HG03342 (cell line): Measurements from ENCODE around the gene FNDC1.

Source experiments
- ATAC-seq: cut with Tn5 transposase; IDR thresholded peaks from one replicate; pipeline ENCODE4 v1.9.1; 2021; ENCODE audit warnings: mild to moderate bottlenecking, moderate library complexity; ENCODE audit not compliant: unreplicated experiment

Gene FNDC1

DNA sequence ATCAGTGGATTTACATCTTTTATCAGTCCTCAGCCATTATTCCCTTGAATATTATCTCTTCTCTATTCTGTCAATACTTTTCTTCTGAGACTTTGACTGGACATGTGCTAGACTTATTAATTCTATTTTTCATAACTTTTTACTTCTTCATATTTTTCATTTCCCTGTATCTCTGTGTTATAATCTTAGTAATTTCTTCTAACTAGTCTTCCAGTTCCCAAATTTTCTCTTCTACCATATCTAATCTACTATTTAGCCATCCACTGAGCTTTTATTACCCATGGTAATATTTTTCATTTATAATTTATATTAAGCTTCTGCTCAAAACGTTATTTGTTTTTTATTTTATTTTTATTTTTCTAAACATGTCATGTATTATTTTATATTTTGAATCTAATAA, 13.1 kb upstream of the FNDC1 start:
- ATAC-seq, result no peak

- no peak for ATAC-seq
These were observed 11.8 kb upstream of the FNDC1 start for GRCh38 chr6:159157431-159157830.

DNA sequence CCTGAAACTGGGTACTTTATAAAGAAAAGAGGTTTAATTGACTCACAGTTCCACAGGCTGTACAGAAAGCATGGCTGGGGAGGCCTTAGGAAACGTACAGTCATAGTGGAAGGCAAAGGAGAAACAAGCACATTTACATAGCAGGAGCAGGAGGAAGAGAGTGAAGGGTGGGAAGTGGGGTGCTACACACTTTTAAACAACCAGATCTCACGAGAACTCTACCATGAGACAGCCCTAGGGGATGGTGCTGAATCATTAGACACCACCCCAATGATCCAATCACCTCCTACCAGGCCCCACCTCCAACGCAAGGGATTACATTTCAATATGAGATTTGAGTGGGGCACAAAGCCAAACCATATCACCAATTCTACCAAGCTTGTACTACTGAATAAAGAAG, 7.4 kb upstream of the FNDC1 start:
- no peak for ATAC-seq

DNA sequence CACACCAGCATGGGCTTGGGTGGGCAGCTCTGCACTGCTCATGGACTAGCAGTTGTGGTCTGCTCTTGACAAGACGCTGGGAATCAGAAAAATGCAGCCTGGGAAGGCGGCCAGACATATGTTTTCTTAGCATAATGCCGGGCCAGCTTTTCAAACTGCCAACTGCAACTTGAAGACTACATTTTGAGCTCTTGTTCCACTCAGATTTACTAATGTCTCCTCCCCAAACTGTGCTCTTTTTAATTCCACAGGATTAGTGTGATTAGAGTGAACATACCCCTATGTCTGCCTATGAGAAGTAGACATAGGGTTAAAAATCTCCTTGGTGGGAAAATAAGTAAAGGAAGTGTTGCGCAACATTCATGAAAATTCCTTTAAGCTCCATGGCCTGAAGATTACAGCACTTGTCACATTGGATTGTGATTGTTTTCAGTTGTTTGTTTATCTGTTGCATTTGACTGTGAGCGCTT, 5.3 kb upstream of the FNDC1 start:
- no peak for ATAC-seq

DNA sequence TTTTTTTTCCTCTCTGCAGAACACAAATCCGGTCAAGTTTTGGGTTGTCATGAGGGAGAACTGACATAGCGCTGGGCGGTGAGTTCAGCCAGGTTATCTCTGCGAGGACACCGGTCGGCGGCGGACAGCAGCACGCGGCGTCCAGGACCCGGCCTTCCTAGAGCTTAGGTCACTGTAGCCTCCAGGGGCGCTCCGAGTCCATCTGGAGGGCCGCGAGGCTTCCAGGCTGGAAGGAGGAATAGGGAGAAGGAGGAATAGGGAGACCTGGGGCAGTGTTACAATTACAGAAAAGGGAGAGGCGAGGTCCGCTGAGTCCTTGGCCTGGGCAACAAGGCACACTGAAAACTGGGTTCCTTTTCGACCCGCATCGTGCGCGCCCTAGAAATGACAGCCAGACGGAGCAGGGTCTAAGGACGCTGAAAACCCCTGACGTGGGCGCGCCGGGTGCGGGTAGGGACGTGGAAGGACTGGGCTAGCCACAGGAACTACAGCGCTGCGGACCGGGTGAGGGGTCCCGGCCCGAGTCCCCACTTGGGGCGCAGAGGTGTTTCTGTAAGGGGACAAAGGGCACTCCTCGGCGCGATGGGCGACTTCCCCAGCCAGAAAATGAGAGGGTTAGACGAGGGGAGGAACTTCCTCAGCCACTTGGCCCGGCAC, 536 bp upstream of the FNDC1 start:
- ATAC-seq, result no peak

DNA sequence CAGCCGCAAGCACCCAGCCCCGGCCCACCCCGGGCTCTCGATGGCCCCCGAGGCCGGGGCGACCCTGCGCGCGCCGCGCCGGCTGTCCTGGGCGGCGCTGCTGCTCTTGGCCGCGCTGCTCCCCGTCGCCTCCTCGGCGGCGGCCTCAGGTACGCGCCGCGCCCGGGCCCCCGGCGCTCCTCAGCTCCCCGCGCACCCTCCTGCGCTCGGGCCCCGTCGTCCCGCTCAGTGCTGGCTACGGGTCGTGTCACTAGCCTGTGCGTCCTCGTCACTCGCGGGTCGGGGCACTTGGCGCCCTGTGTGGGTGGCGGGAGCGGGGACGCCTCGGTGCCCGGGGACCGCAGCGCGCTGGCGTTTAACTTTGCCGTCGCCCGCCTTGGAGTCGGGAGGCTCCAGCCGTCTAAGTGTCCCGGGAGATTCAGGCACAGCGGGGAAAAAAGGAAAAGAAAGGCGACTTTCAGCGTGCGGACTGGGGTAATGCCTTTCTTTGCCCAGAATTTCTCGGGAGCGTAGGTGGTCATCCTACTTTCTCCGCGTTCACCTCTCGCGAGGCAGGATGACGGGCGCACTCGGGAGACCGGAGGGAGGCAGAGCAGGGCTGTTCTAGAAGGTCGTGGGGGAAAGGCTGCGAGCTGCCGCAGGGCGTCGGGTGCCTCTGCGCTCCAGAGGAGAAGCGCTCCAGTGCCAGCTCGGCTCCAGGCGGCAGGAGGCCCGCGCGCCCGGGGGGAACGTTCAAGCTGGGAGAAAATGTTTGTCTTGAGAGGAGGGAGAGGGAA, 545 bp downstream of the FNDC1 start:
- ATAC-seq, result peak; percentile 25

DNA sequence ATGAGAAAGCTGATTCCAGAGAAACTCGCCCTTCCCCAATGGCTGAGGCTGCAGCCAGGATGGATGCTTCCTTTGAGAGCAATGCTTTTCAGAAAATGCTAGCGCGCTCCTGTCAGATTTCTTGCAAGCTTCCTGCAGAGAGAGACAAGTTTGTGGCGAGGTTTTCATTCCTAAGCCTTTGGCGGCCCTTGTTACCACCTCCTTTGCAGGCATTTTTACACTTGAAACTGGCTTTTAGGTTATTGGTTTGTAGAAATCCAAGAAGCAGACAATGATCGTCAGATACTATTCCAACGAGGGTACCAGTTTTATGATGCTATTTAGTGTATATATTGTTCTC, 1.1 kb downstream of the FNDC1 start:
- ATAC-seq, result no peak

DNA sequence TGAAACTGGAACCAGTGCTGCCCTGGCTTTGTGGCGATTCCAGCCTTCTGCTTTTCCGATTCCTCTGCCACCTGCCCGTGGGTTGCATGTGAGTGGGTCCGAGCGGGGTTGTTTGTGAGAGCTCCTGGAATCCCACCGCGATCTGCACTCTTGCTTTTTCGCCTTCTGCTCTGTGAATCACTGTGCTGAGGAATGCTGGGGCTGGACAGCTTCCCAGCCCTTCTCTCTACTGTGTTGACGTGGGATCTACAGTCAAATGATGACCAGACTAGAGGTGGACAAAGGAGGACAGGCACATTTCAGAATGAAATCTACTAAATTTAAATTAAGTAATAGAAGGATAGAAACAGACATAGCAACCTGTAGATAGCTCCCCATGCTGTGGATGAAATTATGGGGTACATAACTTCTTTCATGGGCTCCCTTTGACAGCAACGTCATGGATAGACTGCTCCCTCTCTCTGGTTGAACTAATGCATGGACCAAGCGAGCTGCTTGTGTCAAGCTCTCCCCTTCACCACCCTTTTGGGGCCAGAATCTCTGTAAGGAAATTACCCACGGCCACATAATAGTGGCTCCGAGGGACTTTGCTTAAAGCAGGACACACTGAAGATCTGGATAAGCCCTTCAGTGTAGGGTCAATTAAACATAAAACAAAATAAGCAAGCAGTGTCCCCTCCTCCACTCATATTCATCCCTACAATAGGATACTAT, 2.0 kb downstream of the FNDC1 start:
- ATAC-seq, result no peak

GRCh38 chr6:159172091-159172491, 2.9 kb downstream of the FNDC1 start:
- no peak for ATAC-seq

DNA sequence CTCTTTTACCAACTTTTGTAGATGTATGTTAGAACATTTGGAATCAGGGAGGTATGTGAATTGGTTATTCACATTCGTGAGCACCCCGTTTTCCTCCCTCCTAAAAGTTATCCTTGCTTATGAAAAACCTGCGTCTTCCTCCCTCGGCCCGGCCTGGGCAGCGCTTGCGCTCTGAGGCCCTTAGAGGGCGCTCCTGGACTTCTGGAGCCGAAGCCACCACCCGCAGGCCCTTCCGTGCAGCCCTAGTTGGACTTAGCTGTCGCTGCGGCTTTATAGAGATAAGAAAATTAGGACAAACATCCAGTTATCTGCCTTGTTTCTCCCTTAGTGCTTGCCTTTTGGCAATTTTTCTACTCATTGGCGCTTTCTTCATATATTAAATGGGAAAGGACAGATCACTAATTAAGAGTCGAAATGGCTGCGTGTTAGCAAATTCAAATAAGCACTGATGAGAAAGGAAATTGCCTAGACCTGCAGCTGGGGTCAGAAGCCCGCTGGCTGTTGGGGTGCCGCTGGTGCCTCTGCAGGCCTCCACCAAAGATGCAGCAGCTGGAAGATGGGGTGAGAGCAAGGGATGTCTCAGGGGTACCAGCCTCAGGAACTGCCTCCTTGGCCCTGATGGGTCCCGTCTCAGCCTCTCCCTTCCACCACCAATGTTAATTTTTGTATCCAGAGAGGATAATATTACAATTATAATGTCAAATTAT, 5.2 kb downstream of the FNDC1 start:
- ATAC-seq, result peak; percentile 71

- ATAC-seq, result no peak
These were observed 7.7 kb downstream of the FNDC1 start for GRCh38 chr6:159176913-159177312.

DNA sequence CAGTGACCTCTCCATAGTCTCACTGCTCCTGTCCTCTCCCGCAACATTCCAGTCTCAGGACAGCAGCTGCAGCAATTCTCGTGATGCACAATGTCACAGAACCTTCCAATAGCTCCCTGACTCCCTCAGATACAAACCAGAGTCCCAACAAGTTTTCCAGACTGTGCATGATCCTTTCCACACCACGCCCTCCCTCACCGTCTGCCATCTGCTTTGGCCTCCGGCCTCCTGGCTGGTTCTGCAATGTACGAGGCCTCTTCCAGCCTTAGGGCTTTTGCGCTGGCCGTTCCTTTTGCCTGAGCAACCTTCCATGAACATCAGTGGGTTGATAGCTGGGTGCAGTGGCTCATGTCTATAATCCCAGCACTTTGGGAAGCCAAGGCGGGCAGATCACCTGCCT, 9.6 kb downstream of the FNDC1 start:
- no peak for ATAC-seq

- ATAC-seq, result no peak
These were observed 10.8 kb downstream of the FNDC1 start for GRCh38 chr6:159180001-159180400.

DNA sequence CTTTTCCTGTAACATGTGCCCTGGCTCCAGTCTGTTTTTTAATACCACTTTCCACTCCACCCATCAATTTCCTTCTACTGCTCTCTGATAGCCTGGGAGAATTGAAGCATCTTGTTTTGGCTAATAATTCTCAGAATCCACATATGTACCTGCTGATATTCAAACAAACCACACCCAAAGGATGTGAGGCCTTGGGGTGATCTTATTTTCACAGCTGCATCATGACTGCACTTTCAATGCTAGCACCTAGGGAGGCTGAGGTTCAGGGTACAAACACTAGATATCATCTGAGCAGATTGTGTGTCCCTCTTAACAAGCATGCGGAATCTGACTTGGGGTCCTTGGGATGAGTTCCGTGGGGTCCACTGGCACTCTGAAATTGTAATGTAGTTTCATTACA, 12.7 kb downstream of the FNDC1 start:
- no peak for ATAC-seq

GRCh38 chr6:159184559-159184958, 15.4 kb downstream of the FNDC1 start:
- ATAC-seq, result no peak

DNA sequence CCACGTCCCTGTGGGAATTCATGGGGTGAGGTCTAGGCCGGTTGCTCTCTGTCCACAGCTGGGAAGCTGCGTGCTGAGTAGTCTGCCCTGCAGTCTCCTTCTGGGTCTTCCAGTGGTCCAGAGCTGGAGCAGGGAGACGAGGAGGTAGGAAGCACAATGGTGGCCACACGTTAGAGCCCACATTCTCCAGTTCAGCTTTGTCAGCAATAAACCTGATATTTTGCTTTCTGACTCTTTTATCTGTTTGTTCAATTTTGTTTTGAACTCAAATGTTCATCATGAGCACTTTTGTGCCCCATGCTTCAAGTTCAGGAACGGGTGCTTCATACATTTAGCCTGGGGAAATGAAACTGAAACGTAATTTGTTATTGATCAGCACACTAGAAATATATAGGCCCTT, 21.3 kb downstream of the FNDC1 start:
- no peak for ATAC-seq

DNA sequence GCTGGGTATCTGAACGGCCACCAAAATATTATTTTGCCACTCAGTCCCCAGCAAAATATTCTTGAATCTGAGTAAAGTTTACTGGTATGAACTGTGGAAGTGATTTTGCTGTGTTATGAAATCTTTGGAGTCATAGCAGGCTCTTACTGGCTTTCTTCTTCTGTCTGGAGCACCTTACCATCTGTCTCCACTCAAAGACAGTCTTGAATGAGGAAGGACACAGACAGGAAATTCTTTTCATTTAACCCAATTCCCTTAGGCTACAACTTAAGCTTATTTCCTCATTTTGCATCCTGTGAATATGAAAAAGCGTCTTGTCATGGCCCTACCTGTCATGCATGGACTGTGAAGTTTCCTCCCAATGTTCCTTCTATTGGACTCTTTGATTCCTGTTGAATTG, 24.7 kb downstream of the FNDC1 start:
- no peak for ATAC-seq

- ATAC-seq, result no peak
These were observed 25.2 kb downstream of the FNDC1 start for GRCh38 chr6:159194421-159194820.

DNA sequence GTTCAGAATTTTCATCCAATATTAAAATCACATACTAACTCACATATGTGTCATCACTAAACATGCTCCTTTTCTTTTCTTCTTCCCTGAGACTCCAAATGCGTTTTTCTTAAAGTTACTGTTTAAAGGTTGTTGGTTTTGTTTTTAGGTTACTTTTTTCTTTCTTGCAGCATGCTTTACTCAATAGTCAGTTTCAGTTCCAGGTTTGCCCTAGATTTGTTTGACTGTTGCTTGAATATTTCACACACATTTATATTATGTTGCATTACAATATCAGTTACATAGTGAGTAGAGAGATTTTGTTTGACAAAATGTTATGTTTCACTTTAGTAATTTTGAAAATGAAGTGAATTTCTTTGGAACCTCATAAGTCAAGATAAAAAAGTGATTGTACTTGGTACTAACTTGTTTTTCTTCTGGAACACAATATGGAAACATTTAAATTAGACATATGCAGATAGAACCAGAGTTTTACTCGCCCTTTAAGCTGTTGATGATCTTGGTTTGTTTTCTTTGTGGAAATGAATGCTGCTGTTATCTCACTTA, 27.3 kb downstream of the FNDC1 start:
- ATAC-seq, result no peak

DNA sequence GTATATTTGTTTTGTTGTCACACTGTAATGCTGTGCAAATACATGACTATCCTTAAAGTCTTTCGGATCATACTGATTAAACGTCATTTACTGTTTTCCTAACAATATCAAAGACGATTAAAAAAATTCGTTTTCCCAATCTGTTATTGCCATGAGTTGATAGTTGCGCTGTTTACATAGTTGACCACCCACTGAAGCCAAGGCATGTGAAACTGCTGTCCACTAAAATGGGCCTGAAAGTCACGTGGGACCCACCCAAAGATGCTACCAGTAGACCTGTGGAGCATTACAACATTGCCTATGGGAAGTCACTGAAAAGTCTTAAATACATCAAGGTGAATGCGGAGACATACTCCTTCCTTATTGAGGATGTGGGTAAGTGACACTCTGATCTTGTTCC, 28.1 kb downstream of the FNDC1 start:
- no peak for ATAC-seq

GRCh38 chr6:159201336-159201735, 32.1 kb downstream of the FNDC1 start:
- ATAC-seq, result no peak
